ENCODE data around the gene NEK11.

The NEK11 gene

DNA sequence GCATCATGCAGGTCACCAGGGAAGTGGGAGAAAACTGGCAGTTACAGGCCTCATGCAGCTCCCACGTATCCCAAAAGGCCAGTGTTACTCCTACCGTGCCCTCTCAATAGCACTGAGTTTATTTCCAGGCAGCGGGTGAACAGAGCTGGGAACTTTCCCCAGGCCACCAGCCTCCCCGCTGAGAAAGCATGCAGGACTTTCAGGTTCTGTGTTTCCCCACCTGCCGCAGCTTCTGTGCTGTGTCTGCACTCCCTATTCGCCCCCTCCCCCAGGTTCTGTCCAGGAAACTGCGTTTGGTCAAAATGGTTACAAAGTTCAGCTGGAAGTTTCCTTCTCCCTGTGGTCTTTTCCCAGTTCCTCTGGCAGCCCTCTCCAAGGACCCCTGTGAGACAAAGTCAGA, 21.4 kb downstream of the NEK11 start:
- TF ChIP-seq, protein P1, sequence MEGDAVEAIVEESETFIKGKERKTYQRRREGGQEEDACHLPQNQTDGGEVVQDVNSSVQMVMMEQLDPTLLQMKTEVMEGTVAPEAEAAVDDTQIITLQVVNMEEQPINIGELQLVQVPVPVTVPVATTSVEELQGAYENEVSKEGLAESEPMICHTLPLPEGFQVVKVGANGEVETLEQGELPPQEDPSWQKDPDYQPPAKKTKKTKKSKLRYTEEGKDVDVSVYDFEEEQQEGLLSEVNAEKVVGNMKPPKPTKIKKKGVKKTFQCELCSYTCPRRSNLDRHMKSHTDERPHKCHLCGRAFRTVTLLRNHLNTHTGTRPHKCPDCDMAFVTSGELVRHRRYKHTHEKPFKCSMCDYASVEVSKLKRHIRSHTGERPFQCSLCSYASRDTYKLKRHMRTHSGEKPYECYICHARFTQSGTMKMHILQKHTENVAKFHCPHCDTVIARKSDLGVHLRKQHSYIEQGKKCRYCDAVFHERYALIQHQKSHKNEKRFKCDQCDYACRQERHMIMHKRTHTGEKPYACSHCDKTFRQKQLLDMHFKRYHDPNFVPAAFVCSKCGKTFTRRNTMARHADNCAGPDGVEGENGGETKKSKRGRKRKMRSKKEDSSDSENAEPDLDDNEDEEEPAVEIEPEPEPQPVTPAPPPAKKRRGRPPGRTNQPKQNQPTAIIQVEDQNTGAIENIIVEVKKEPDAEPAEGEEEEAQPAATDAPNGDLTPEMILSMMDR (IDR thresholded peaks at IDR 0.05), result no peak
- no peak overlapping the region for H2AFZ ChIP-seq
- no peak overlapping the region for H3K9ac ChIP-seq
- H3K9me3 ChIP-seq (ENCODE audit: control insufficient read depth, low read length), result no peaks in the 10 kb centered on the region
- H3K4me2 ChIP-seq (ENCODE audit: low read length), result no peak overlapping the region
- H3K4me1 ChIP-seq, result no peaks in the 10 kb centered on the region
- H3K36me3 ChIP-seq (ENCODE audit: control insufficient read depth, insufficient read depth, low read length), result no peaks in the 10 kb centered on the region
- H3K27ac ChIP-seq, result no peak overlapping the region
- no peaks in the 10 kb centered on the region for H3K27me3 ChIP-seq (ENCODE audit: control insufficient read depth, insufficient read depth, low read length)
- no peaks in the 10 kb centered on the region for H3K79me2 ChIP-seq
- H3K4me3 ChIP-seq (ENCODE audit: low read depth, low read length), result no peak overlapping the region

- Histone ChIP-seq H2AFZ (no peak overlapping the region), H3K9me3 (ENCODE audit: control insufficient read depth, low read length) (no peaks in the 10 kb centered on the region), H3K4me3 (ENCODE audit: low read depth, low read length) (no peak overlapping the region), H3K27me3 (ENCODE audit: control insufficient read depth, insufficient read depth, low read length) (no peaks in the 10 kb centered on the region), H3K4me2 (ENCODE audit: low read length) (no peak overlapping the region), H3K27ac (no peak overlapping the region), H3K9ac (no peak overlapping the region), H3K4me1 (no peaks in the 10 kb centered on the region), H3K79me2 (no peaks in the 10 kb centered on the region), H3K36me3 (ENCODE audit: control insufficient read depth, insufficient read depth, low read length) (no peaks in the 10 kb centered on the region)
- TF ChIP-seq, protein P1 (IDR thresholded peaks at IDR 0.05), result no peak
Measured at GRCh38 chr3:131050001-131050400, 23.3 kb downstream of the NEK11 start.

DNA sequence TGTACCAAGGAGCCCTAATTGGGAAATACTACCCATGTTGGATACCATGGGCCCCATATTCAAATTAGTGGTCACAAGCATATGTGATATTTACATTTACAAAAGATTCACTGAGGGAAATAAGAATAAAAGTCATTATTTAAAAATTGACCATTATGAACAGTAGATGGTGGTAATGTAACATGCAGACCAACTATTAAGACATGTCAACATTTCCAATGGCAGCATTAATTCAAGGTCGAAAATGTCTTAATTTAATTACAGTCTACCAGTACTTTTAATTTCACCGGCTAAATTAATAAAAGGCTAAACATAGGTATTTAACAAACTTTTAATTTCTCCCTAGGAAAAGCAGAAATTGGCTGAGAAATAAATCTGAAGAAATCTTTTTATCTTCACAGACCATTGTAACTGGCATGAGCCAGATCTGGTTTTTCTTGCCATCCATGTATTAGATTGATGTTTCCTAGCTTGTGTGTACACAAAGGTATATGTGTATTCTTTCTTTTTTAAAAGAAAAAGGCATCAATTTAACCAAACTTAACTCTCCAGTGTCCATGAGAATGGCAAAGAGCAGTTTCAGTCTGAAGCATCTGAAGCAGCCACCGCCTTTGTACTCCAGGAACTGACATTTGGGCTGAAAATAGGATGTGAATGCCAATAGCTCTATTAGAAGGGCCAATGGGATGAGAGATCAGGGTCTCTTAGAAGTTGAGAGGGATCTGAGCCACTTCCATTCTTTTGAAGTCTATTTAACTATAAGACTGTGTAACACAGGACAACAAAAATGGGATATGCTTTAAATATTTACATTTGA, 26.6 kb downstream of the NEK11 start:
- no peaks in the 10 kb centered on the region for H3K27me3 ChIP-seq (ENCODE audit: control insufficient read depth, insufficient read depth, low read length)
- no peak overlapping the region for H3K4me3 ChIP-seq (ENCODE audit: low read depth, low read length)
- H3K79me2 ChIP-seq, result no peaks in the 10 kb centered on the region
- H3K36me3 ChIP-seq (ENCODE audit: control insufficient read depth, insufficient read depth, low read length), result no peaks in the 10 kb centered on the region
- H3K4me2 ChIP-seq (ENCODE audit: low read length), result no peak overlapping the region
- no peak overlapping the region for H2AFZ ChIP-seq
- H3K9ac ChIP-seq, result no peak overlapping the region
- H3K4me1 ChIP-seq, result no peaks in the 10 kb centered on the region
- no peak overlapping the region for H3K27ac ChIP-seq
- TF ChIP-seq, protein P1 (IDR thresholded peaks at IDR 0.05), result peak; percentile 25
- no peaks in the 10 kb centered on the region for H3K9me3 ChIP-seq (ENCODE audit: control insufficient read depth, low read length)

DNA sequence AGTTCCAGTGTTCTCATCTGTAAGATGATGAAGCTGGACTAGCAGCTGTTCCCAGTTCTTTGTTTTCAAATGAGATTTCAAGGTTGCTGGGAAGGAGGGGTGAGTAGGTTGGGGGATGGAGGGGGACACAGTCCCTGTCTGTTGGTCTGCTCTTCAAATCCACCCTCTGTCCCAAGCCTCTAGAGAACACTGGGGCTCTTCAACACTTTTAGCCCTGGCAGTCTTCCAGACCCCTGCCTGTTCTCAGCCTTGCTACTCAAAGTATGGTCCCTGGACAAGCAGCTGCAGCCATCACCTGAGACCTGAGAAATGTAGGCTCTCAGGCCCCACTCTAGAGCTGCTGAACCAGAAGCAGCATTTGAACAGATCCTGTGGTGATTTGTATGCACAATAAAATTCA, 41.3 kb downstream of the NEK11 start:
- Histone ChIP-seq H3K27ac (no peak overlapping the region), H3K4me2 (ENCODE audit: low read length) (no peak overlapping the region), H3K4me1 (no peaks in the 10 kb centered on the region), H3K36me3 (ENCODE audit: control insufficient read depth, insufficient read depth, low read length) (no peaks in the 10 kb centered on the region), H3K27me3 (ENCODE audit: control insufficient read depth, insufficient read depth, low read length) (no peaks in the 10 kb centered on the region), H3K79me2 (no peaks in the 10 kb centered on the region), H3K9ac (no peak overlapping the region), H3K9me3 (ENCODE audit: control insufficient read depth, low read length) (no peaks in the 10 kb centered on the region), H3K4me3 (ENCODE audit: low read depth, low read length) (no peak overlapping the region), H2AFZ (no peak overlapping the region)
- TF ChIP-seq, protein P1 (IDR thresholded peaks at IDR 0.05), result no peak

GRCh38 chr3:131072099-131072559, 45.5 kb downstream of the NEK11 start:
- H3K27ac ChIP-seq, result no peak overlapping the region
- H3K79me2 ChIP-seq, result no peaks in the 10 kb centered on the region
- H3K4me3 ChIP-seq (ENCODE audit: low read depth, low read length), result no peak overlapping the region
- H3K27me3 ChIP-seq (ENCODE audit: control insufficient read depth, insufficient read depth, low read length), result no peaks in the 10 kb centered on the region
- H3K36me3 ChIP-seq (ENCODE audit: control insufficient read depth, insufficient read depth, low read length), result no peaks in the 10 kb centered on the region
- H3K4me2 ChIP-seq (ENCODE audit: low read length), result no peak overlapping the region
- H3K4me1 ChIP-seq, result peaks cover 5% of the 10 kb centered on the region
- TF ChIP-seq, protein P1 (IDR thresholded peaks at IDR 0.05), result no peak
- H3K9me3 ChIP-seq (ENCODE audit: control insufficient read depth, low read length), result no peaks in the 10 kb centered on the region
- no peak overlapping the region for H3K9ac ChIP-seq
- H2AFZ ChIP-seq, result no peak overlapping the region
